PC-3 (cell line): Measurements from ENCODE around the gene GPRIN1. TPM values are rescaled to one million over a fixed set of nuclear protein-coding genes. Genes with fewer than 3 reads are reported as not detected.

Source experiments
- ATAC-seq: fragments of 200-7000 bp; cut with Tn5 transposase; 2 replicates; pipeline ENCODE4 v1.9.1; 2020; ENCODE audit warnings: mild to moderate bottlenecking, moderate library complexity
- BruUV-seq: library from RNA; stranded (reverse); fragments of 400-500 nt; replicated peaks from 2 replicates; lab custom pipeline; 2021; lab: Mats Ljungman, UMichigan
- CTCF ChIA-PET: fragments of 300-600 bp; sonication (Branson Sonifier 250); formaldehyde crosslinking; loops from one replicate; lab custom pipeline; 2022; ENCODE audit warnings: antibody characterized with exemption; lab: Charles Lee
- POLR2A ChIA-PET: fragments of 300-600 bp; sonication (Branson Sonifier 250); formaldehyde crosslinking; loops from one replicate; lab custom pipeline; 2022; ENCODE audit warnings: antibody characterized with exemption; ENCODE audit not compliant: unreplicated experiment; lab: Charles Lee
- DNase-seq: peaks from one replicate; pipeline ENCODE4 v3.0.0-alpha.2; 2015
- H2AFZ ChIP-seq: fragments of 300-600 bp; sonication (generic); 2 replicates; pipeline ENCODE4 v1.6.0; 2016; ENCODE audit warnings: antibody characterized with exemption, low read length
- H3F3A ChIP-seq: fragments of 300-600 bp; sonication (generic); one replicate; pipeline ENCODE4 v1.6.0; 2017; ENCODE audit warnings: antibody characterized with exemption, low read length, control low read depth, mild to moderate bottlenecking; ENCODE audit not compliant: unreplicated experiment
- H3K27ac ChIP-seq: fragments of 300-600 bp; sonication (generic); 2 replicates; pipeline ENCODE4 v1.5.1; 2016; ENCODE audit warnings: mild to moderate bottlenecking, low read length
- H3K27me3 ChIP-seq: fragments of 300-600 bp; sonication (generic); 2 replicates; pipeline ENCODE4 v1.6.1; 2016; ENCODE audit warnings: low read length, mixed read lengths
- H3K36me3 ChIP-seq: fragments of 300-600 bp; sonication (generic); 2 replicates; pipeline ENCODE4 v1.6.1; 2016; ENCODE audit warnings: low read depth, mixed run types, low read length, mixed read lengths
- H3K4me1 ChIP-seq: fragments of 300-600 bp; sonication (generic); 2 replicates; pipeline ENCODE4 v1.5.1; 2016; ENCODE audit warnings: low read length; ENCODE audit not compliant: insufficient read depth
- H3K4me2 ChIP-seq: fragments of 300-600 bp; sonication (generic); 2 replicates; pipeline ENCODE4 v1.6.0; 2016; ENCODE audit warnings: low read length
- H3K4me3 ChIP-seq: fragments of 300-600 bp; sonication (generic); 2 replicates; pipeline ENCODE4 v1.5.1; 2016; ENCODE audit warnings: mild to moderate bottlenecking, low read length, mixed read lengths
- H3K79me2 ChIP-seq: fragments of 300-600 bp; sonication (generic); 2 replicates; pipeline ENCODE4 v1.6.1; 2017; ENCODE audit warnings: low read length, mixed read lengths
- H3K9ac ChIP-seq: fragments of 300-600 bp; sonication (generic); 2 replicates; pipeline ENCODE4 v1.6.0; 2016; ENCODE audit warnings: mild to moderate bottlenecking, low read length
- H3K9me2 ChIP-seq: fragments of 300-600 bp; sonication (generic); replicated peaks from 2 replicates; pipeline ENCODE4 v1.6.1; 2016; ENCODE audit warnings: mixed run types, low read length, mixed read lengths
- H3K9me3 ChIP-seq: fragments of 300-600 bp; sonication (generic); 2 replicates; pipeline ENCODE4 v1.6.1; 2016; ENCODE audit warnings: low read length, mixed read lengths
- H4K20me1 ChIP-seq: fragments of 300-600 bp; sonication (generic); 2 replicates; pipeline ENCODE4 v1.6.1; 2016; ENCODE audit warnings: low read length, mixed read lengths
- EZH2 ChIP-seq: fragments of 300-600 bp; sonication (generic); IDR thresholded peaks from one replicate; pipeline ENCODE4 v1.6.1; 2017; ENCODE audit warnings: antibody characterized with exemption, mild to moderate bottlenecking, low read length; ENCODE audit not compliant: unreplicated experiment
- EZH2phosphoT487 ChIP-seq: fragments of 300-600 bp; sonication (generic); IDR thresholded peaks from 2 replicates; pipeline ENCODE4 v1.6.1; 2018; ENCODE audit warnings: mild to moderate bottlenecking, antibody characterized with exemption, low read length, borderline replicate concordance
- intact Hi-C: fragments of 100-400 bp; cut with micrococcal nuclease; formaldehyde crosslinking; loops from 2 replicates; pipeline ENCODE4 v1.9.0; 2023
- total RNA-seq: library from RNA; depleted of rRNA; stranded (reverse); fragments of >200 nt; gene quantifications from 2 replicates; pipeline ENCODE4 v1.2.3, GENCODE V29; 2014
- TF ChIP-seq, protein P1 (sequence below): fragments of 300-600 bp; sonication (generic); conservative IDR thresholded peaks from 2 replicates; pipeline ENCODE4 v1.5.1; 2017; ENCODE audit warnings: antibody characterized with exemption, low read depth, mild to moderate bottlenecking, low read length

GPRIN1 gene
- total RNA-seq, 1 experiment from 2014 or later: 18.7 TPM

DNA sequence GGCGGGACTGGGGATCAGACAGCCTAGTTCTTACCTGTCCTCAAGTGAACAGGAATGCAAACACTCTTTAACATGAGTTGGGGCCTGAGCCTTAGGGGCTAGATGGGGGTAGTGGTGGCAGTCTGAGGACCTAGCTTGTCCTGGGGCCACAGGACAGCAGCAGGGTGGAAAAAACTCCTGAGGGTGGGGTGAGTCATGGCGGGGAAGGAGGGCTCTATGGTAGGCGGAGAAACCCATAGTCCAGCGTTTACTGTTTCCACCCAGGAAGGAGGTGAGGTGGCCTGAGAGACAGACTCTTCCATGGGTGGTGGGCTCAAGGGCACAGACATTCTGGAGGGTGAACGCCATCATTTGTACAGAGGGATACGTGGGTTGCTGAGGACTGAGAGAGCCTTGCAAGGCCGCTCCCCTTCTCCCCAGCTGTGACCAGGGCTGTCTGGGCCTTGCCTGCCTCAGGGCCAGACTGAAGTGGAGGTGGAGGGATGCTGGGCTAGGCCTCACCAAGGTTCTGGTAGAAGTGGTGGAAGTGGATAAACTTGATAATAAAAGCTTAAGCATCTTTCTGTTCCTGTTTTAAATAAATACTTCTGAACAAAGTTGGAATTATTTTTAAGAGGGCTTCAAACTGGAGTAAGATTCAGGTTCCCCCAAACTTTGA lies 36.2 kb upstream of the GPRIN1 start:
- ChIA-PET POLR2A (no interaction called here), CTCF (interaction anchor here (1.2 kb wide), 1 partner anchor 72 kb away, joined by 5 read pairs; no protein-coding TSS in a partner anchor)
- H3K9me2 ChIP-seq: no peaks in the 10 kb centered on the region
- intact Hi-C loops: loop anchor here (2.0 kb wide), 1 partner anchor 67 kb away; no protein-coding TSS in a partner anchor
- H3K36me3 ChIP-seq: no peaks in the 10 kb centered on the region
- H3F3A ChIP-seq: no peaks in the 10 kb centered on the region
- DNase-seq (no peak), ATAC-seq (no peak)
- peaks cover 17% of the 10 kb centered on the region for H3K4me1 ChIP-seq
- no peaks in the 10 kb centered on the region for H3K27me3 ChIP-seq
- no peaks in the 10 kb centered on the region for H3K9me3 ChIP-seq
- peak overlapping the region; percentile 64; the same call in 1 of the 2 replicates for H3K4me3 ChIP-seq
- H3K4me2 ChIP-seq: peak overlapping the region; percentile 88
- no TSS peak for BruUV-seq
- H3K27ac ChIP-seq: no peak overlapping the region
- TF ChIP-seq EZH2: no peak
- TF ChIP-seq, protein P1, sequence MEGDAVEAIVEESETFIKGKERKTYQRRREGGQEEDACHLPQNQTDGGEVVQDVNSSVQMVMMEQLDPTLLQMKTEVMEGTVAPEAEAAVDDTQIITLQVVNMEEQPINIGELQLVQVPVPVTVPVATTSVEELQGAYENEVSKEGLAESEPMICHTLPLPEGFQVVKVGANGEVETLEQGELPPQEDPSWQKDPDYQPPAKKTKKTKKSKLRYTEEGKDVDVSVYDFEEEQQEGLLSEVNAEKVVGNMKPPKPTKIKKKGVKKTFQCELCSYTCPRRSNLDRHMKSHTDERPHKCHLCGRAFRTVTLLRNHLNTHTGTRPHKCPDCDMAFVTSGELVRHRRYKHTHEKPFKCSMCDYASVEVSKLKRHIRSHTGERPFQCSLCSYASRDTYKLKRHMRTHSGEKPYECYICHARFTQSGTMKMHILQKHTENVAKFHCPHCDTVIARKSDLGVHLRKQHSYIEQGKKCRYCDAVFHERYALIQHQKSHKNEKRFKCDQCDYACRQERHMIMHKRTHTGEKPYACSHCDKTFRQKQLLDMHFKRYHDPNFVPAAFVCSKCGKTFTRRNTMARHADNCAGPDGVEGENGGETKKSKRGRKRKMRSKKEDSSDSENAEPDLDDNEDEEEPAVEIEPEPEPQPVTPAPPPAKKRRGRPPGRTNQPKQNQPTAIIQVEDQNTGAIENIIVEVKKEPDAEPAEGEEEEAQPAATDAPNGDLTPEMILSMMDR: no peak
- TF ChIP-seq EZH2phosphoT487: no peak
- 0 out of 2 replicates have a peak, but pooled peaks cover 4% of the 10 kb centered on the region for H4K20me1 ChIP-seq
- peak overlapping the region; percentile 80; the same call in 1 of the 2 replicates for H2AFZ ChIP-seq
- peak overlapping the region; percentile 70 for H3K9ac ChIP-seq
- H3K79me2 ChIP-seq: peaks cover 32% of the 10 kb centered on the region

DNA sequence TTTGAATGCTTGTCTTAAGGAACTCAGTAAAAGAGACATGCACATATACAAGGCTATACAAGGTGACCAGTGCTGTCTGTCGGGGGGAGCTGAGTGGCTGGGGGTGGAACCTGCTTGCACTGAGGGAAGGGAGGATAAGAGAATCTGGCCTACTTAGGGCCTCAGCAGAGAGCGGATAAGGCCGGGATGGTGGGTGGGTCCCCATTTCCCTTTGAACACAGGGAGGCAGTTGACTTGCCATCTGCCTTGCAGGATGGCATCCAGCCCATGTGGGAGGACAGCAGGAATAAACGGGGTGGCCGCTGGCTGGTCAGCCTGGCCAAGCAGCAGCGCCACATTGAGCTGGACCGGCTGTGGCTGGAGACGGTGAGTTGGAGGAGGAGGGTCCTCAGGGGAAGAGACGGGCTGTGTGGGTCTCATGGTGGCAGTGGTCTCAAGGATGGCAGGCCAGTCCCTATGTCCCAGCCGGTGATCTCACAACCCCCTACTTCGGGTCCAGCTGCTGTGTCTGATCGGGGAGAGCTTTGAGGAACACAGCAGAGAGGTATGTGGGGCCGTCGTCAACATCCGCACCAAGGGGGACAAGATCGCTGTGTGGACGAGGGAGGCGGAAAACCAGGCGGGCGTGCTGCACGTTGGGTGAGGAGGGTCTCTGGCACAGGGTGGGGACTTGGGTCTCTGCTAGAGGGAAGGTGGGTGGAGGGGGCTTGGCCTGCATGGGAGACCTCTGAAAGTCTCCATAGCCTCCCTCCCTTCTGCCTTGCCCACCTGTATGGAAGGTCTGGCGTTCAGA lies 35.1 kb upstream of the GPRIN1 start:
- ATAC-seq (no peak), DNase-seq (no peak)
- Histone ChIP-seq H3K9me2 (no peaks in the 10 kb centered on the region), H3K9ac (no peak overlapping the region), H3K79me2 (peaks cover 25% of the 10 kb centered on the region), H2AFZ (no peak overlapping the region), H3K4me3 (no peak overlapping the region), H3K36me3 (no peaks in the 10 kb centered on the region), H3K27ac (no peak overlapping the region), H3K27me3 (no peaks in the 10 kb centered on the region), H3F3A (no peaks in the 10 kb centered on the region), H3K9me3 (no peaks in the 10 kb centered on the region), H4K20me1 (0 out of 2 replicates have a peak, but pooled peaks cover 4% of the 10 kb centered on the region), H3K4me1 (peaks cover 17% of the 10 kb centered on the region), H3K4me2 (no peak overlapping the region)
- TF ChIP-seq EZH2 (no peak), EZH2phosphoT487 (no peak)
- intact Hi-C loops: no loop called here
- no TSS peak for BruUV-seq
- ChIA-PET POLR2A (interaction anchor here (0.5 kb wide), 1 partner anchor 269 kb away, joined by 3 read pairs; no protein-coding TSS in a partner anchor), CTCF (no interaction called here)

DNA sequence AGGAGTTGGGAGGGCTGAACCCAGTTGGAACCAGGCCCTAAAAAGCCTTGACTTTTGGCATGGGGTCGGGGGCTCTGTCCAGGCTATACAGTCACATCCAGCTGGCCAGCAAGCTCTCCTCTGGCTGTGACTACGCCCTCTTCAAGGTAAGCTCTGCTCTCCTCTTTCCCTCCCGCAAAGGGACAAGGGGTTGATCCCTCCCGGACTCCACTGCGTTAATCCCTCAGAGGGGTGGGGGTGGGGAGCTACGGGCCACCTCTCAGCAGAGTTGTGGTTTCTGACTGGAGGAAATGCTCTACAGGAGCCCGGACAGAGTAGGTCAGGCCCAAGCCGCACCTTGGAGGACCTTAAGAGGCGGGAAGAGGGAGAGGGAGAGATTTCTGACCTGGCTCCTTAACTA lies 34.3 kb upstream of the GPRIN1 start:
- Histone ChIP-seq H3K79me2 (peaks cover 18% of the 10 kb centered on the region), H3K4me3 (no peak overlapping the region), H3K27me3 (no peaks in the 10 kb centered on the region), H3K27ac (no peak overlapping the region), H3K4me2 (no peak overlapping the region), H2AFZ (no peak overlapping the region), H3K9ac (no peak overlapping the region), H3K4me1 (peaks cover 17% of the 10 kb centered on the region), H3K36me3 (no peaks in the 10 kb centered on the region), H3K9me2 (no peaks in the 10 kb centered on the region), H4K20me1 (0 out of 2 replicates have a peak, but pooled peaks cover 4% of the 10 kb centered on the region), H3K9me3 (no peaks in the 10 kb centered on the region), H3F3A (no peaks in the 10 kb centered on the region)
- ATAC-seq: no peak
- CTCF ChIA-PET: no interaction called here
- intact Hi-C loops: no loop called here
- BruUV-seq: no TSS peak
- no peak for TF ChIP-seq EZH2phosphoT487
- TF ChIP-seq, protein P1: no peak
- TF ChIP-seq EZH2: no peak
- POLR2A ChIA-PET: no interaction called here
- DNase-seq: no peak
